Heart right ventricle (tissue), 16 donors: ENCODE results near the gene SPP1. TPM values are rescaled to one million over a fixed set of nuclear protein-coding genes. Genes with fewer than 3 reads are reported as not detected.
A peak's percentile ranks its signal among the peaks of the same experiment; 100 is the strongest.

ENCODE experiments used
- ATAC-seq, 8 donors: fragments of 200-7000 bp; cut with Tn5 transposase; one replicate each; pipeline ENCODE4 v1.9.1; 2020; ENCODE audit warnings: mild to moderate bottlenecking in 8 of 8, moderate library complexity in 8 of 8, moderate number of reproducible peaks in 1 of 8
- DNase-seq, 2 donors: peaks; one replicate each; pipeline ENCODE4 v3.0.0-alpha.2; 2020
- H3K27ac ChIP-seq, 10 donors: fragments of 200-600 bp; sonication (generic) in 2 of 10; one replicate each; pipeline versions ENCODE4 v1.5.0 to v1.8.0; 2020 to 2022; ENCODE audit warnings: mild to moderate bottlenecking in 3 of 10
- H3K27me3 ChIP-seq, 7 donors: fragments of 200-600 bp; one replicate each; pipeline ENCODE4 v1.8.0; 2021 to 2022; ENCODE audit warnings: mild to moderate bottlenecking in 2 of 7
- H3K36me3 ChIP-seq, 9 donors: fragments of 200-600 bp; sonication (generic) in 1 of 9; one replicate each; pipeline versions ENCODE4 v1.5.0 to v1.8.0; 2020 to 2022; ENCODE audit warnings: mild to moderate bottlenecking in 2 of 9
- H3K4me1 ChIP-seq, 9 donors: fragments of 200-600 bp; sonication (generic) in 1 of 9; one replicate each; pipeline versions ENCODE4 v1.5.0 to v1.8.0; 2020 to 2022; ENCODE audit warnings: mild to moderate bottlenecking in 4 of 9
- H3K4me3 ChIP-seq, 10 donors: fragments of 200-600 bp; sonication (generic) in 2 of 10; one replicate each; pipeline versions ENCODE4 v1.5.0 to v1.8.0; 2020 to 2022; ENCODE audit warnings: mild to moderate bottlenecking in 7 of 10, moderate library complexity in 2 of 10
- H3K9me3 ChIP-seq, 11 donors: fragments of 200-600 bp in 10 of 11; sonication (generic) in 2 of 11; one replicate each; pipeline versions ENCODE4 v1.5.0 to v1.8.0; 2013 to 2022; ENCODE audit warnings: mild to moderate bottlenecking in 2 of 11, control low read depth in 1 of 11, moderate library complexity in 1 of 11
- CTCF ChIP-seq, 9 donors: fragments of 200-600 bp; sonication (generic) in 2 of 9; IDR thresholded peaks; one replicate each; pipeline versions ENCODE4 v1.5.0 to v1.8.0; 2021 to 2022; ENCODE audit warnings: antibody characterized with exemption in 9 of 9, mild to moderate bottlenecking in 5 of 9, moderate library complexity in 1 of 9
- WGBS, 2 donors: extraction: QIAGEN DNeasy Blood & Tissue Kit; methylation state at CpG; one replicate each; pipeline ENCODE4 v1.1.7; 2013; ENCODE audit warnings: inconsistent platforms in 1 of 2; 5-methylcytosine and 5-hydroxymethylcytosine counted together
- intact Hi-C, 10 donors: fragments of 100-400 bp; cut with DNase I; formaldehyde crosslinking; loops; one replicate each; pipeline versions ENCODE4 v1.11.1 to v1.14.2; 2022
- polyA plus RNA-seq, 2 donors: library from polyadenylated mRNA; stranded (reverse); fragments of 200-250 nt; gene quantifications; one replicate each; pipeline ENCODE4 v1.2.3, GENCODE V29; 2013
- total RNA-seq, 10 donors: library from RNA; stranded (reverse); fragmentation: NEBNext Ultra II Directional in 3 of 10; extraction: Animal tissue kit (Norgen Biotek cat#: 25700) in 3 of 10; gene quantifications; one replicate each; pipeline versions ENCODE4 v1.2.1 to v1.2.4, GENCODE V29; 2021 to 2023
- donor health status: Arrhythmogenic right ventricular cardiomyopathy.
- donor health status: ischemic (EF 13 %, LVEDD 7.1; RV severe dilation, severe dysfunction).
- donor health status: healthy with polysubstance abuse.
- donor health status: DM: no; HTN: yes; CAD: no.
- donor health status: DM: no; HTN: no; CAD: no.
- donor health status: ischemic (EF 25% LVEDD 6.9; RV normal size, moderate dysfunction).
- donor health status: ischemic (EF 25% LVEDD 5.7; RV mildly dilated, moderate dysfunction).
- donor health status: healthy.
- donor health status: DM: yes; HTN: yes; CAD: no.
- donor health status: Ischemic cardiomyopathy.
- donor health status: ischemic (EF 35%, LVEDD 5.7; RV mildly dilated, moderate dysfunction).
- donor health status: nonischemic (EF 11% LVEDD 7.7; RV severe dilation, severe dysfunction).
- donor health status: DM: yes; HTN: yes; CAD: no.
- donor health status: PGD.
- donor health status: ischemic (EF 29% LVEDD 5.4; RV normal size, mild dysfunction).
- donor health status: nonischemic (EF 23%, LVEDD 6.1; RV moderate dilation, normal function).

SPP1 gene
- total and polyA plus RNA-seq, 12 donors, result 1.2 to 246 (median 7.0) TPM

DNA sequence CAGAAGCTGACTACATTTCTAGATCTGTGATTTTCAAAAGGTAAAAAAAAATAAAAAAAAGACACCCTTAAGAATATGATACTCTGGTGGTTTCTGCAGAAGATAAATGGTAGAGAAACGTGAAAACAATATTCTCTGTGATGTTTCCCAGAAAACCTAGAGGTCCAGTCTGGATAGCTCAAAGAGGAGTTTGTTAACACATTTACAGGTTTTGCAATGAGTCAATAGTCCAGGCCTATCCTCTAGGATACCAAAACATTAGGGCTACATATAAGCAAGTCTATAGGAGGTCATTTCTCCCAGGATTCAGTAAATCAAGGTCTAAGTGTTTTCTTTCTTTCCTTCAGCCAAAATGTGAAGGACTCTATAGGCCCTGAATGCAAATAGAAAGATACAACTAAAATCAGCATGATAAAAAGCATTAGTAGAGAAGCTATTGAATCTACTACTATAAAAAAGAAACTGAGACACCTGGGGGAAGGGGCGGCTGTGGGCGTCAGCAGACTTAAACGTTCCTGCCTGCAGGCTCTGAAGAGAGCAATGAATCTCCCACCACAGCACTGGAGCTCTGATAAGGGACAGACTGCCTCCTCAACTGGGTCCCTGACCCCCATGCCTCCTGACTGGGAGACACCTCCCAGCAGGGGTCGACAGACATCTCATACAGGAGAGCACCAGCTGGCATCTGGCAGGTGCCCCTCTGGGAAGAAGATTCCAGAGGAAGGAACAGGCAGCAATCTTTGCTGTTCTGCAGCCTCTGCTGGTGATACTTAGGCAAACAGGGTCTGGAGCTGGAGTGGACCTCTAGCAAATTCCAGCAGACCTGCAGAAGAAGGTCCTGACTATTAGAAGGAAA is 33.7 kb upstream of the SPP1 start:
- ATAC-seq, result no peak
- Histone ChIP-seq H3K27me3 (no peaks in the 10 kb centered on the region), H3K4me1 (peaks cover 0 to 1% (median 0%) of the 10 kb centered on the region in 9 donors), H3K4me3 (no peak overlapping the region), H3K36me3 (no peaks in the 10 kb centered on the region), H3K9me3 (no peaks in the 10 kb centered on the region), H3K27ac (no peak overlapping the region)
- no peak for DNase-seq
- no peak for TF ChIP-seq CTCF (IDR thresholded peaks at IDR 0.05)
- WGBS, 2 donors, result 59 to 60% methylated on average over 5 of the region's 5 CpGs
- intact Hi-C loops, result no loop called here

- H3K27me3 ChIP-seq, result no peaks in the 10 kb centered on the region
- no peak for TF ChIP-seq CTCF (IDR thresholded peaks at IDR 0.05)
- H3K4me3 ChIP-seq, result no peak overlapping the region
- H3K27ac ChIP-seq, result no peak overlapping the region
- intact Hi-C loops, result no loop called here
- no peaks in the 10 kb centered on the region for H3K36me3 ChIP-seq
- ATAC-seq (no peak), DNase-seq (no peak)
- peaks cover 0 to 4% (median 0%) of the 10 kb centered on the region in 9 donors for H3K4me1 ChIP-seq
- 90 to 92% methylated on average over 3 of the region's 3 CpGs for WGBS, 2 donors
- no peaks in the 10 kb centered on the region for H3K9me3 ChIP-seq
These were observed 31.8 kb upstream of the SPP1 start for GRCh38 chr4:87943660-87944149.

DNA sequence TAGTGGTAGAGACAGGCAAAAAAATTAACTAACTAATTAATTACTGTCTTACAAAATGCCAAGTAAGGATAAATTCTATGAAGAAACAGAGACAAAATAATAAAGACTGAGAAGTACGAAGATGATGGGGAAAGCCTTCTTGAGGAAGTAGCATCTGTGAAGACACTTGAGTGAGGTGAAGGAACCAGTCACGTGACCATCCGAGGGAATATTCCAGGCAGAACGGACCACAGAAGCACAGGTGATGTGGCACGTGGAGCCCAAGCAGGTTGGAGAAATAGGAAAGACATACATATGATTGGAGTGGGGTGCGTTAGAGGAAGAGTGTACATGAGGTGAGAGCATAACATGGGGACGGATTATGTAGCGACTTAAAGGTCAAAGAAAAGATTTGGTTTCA is 30.5 kb upstream of the SPP1 start:
- no peak for TF ChIP-seq CTCF (IDR thresholded peaks at IDR 0.05)
- 87 to 88% methylated on average over 8 of the region's 8 CpGs for WGBS, 2 donors
- no peaks in the 10 kb centered on the region for H3K27me3 ChIP-seq

GRCh38 chr4:87946766-87947165 is 28.7 kb upstream of the SPP1 start:
- H3K4me1 ChIP-seq, result peaks cover 0 to 22% (median 9%) of the 10 kb centered on the region in 9 donors
- 86% methylated on average over 3 of the region's 3 CpGs for WGBS, 2 donors
- DNase-seq (no peak), ATAC-seq (peak in 2 of 8 donors; percentile 39 to 65)
- no peak overlapping the region for H3K4me3 ChIP-seq
- H3K9me3 ChIP-seq, result no peaks in the 10 kb centered on the region
- no peaks in the 10 kb centered on the region for H3K36me3 ChIP-seq
- no peak for TF ChIP-seq CTCF (IDR thresholded peaks at IDR 0.05)
- intact Hi-C loops, result no loop called here
- H3K27me3 ChIP-seq, result no peaks in the 10 kb centered on the region
- no peak overlapping the region for H3K27ac ChIP-seq

More for the DNA sequence above, 30.5 kb upstream of the SPP1 start:
- no peak overlapping the region for H3K27ac ChIP-seq
- no peak for DNase-seq
- H3K9me3 ChIP-seq, result no peaks in the 10 kb centered on the region
- no peak for ATAC-seq
- H3K4me1 ChIP-seq, result peaks cover 0 to 12% (median 5%) of the 10 kb centered on the region in 9 donors
- intact Hi-C loops, result no loop called here
- H3K4me3 ChIP-seq, result no peak overlapping the region
- no peaks in the 10 kb centered on the region for H3K36me3 ChIP-seq
